Astrocyte (in vitro differentiated cells and primary cell): ENCODE measurements around the gene ABI2. TPM values are rescaled to one million over a fixed set of nuclear protein-coding genes. Genes with fewer than 3 reads are reported as not detected.

Experiments used
- DNase-seq: peaks from one replicate; pipeline ENCODE4 v3.0.0-alpha.2; 2010; ENCODE audit warnings: low read depth
- FAIRE-seq: peaks from 2 replicates; lab custom pipeline; 2011; peaks lifted over from hg19 to GRCh38; lab: Jason Lieb, UNC
- H2AFZ ChIP-seq: 2 replicates; pipeline ENCODE4 v1.6.0; 2012; ENCODE audit warnings: low read depth, low read length, inconsistent platforms
- H3K27ac ChIP-seq: 2 replicates; pipeline ENCODE4 v1.5.1; 2011; ENCODE audit warnings: low read depth, low read length, inconsistent platforms
- H3K27me3 ChIP-seq: 2 replicates; pipeline ENCODE4 v1.6.0; 2011; ENCODE audit warnings: low read length, inconsistent platforms; ENCODE audit not compliant: insufficient read depth
- H3K36me3 ChIP-seq: 2 replicates; pipeline ENCODE4 v1.5.1; 2011; ENCODE audit warnings: low read length, inconsistent platforms; ENCODE audit not compliant: insufficient read depth
- H3K4me1 ChIP-seq: 2 replicates; pipeline ENCODE4 v1.5.1; 2011; ENCODE audit warnings: low read length, inconsistent platforms; ENCODE audit not compliant: insufficient read depth
- H3K4me2 ChIP-seq: 2 replicates; pipeline ENCODE4 v1.6.0; 2012; ENCODE audit warnings: low read length, inconsistent platforms
- H3K4me3 ChIP-seq: 2 replicates; pipeline ENCODE4 v1.5.1; 2011; ENCODE audit warnings: low read depth, mild to moderate bottlenecking, low read length, inconsistent platforms; ENCODE audit not compliant: insufficient read depth
- H3K79me2 ChIP-seq: 2 replicates; pipeline ENCODE4 v1.6.0; 2012; ENCODE audit warnings: mild to moderate bottlenecking, low read length, inconsistent platforms; ENCODE audit not compliant: insufficient read depth
- H3K9ac ChIP-seq: 2 replicates; pipeline ENCODE4 v1.6.0; 2012; ENCODE audit warnings: mild to moderate bottlenecking, low read length, inconsistent platforms
- H3K9me3 ChIP-seq: 2 replicates; pipeline ENCODE4 v1.5.1; 2012; ENCODE audit warnings: low read depth, mild to moderate bottlenecking, low read length, inconsistent platforms; ENCODE audit not compliant: insufficient read depth
- H4K20me1 ChIP-seq: 2 replicates; pipeline ENCODE4 v1.6.0; 2012; ENCODE audit warnings: low read length, inconsistent platforms; ENCODE audit not compliant: insufficient read depth
- H3K27ac Mint-ChIP-seq: one replicate; pipeline ENCODE4 v1.8.0; 2021; ENCODE audit warnings: mild to moderate bottlenecking, mixed read lengths; ENCODE audit not compliant: unreplicated experiment
- H3K27me3 Mint-ChIP-seq: one replicate; pipeline ENCODE4 v1.8.0; 2021; ENCODE audit warnings: low read depth, mixed read lengths; ENCODE audit not compliant: unreplicated experiment
- H3K36me3 Mint-ChIP-seq: one replicate; pipeline ENCODE4 v1.8.0; 2021; ENCODE audit warnings: low read depth, mixed read lengths; ENCODE audit not compliant: unreplicated experiment
- H3K4me1 Mint-ChIP-seq: one replicate; pipeline ENCODE4 v1.8.0; 2021; ENCODE audit warnings: low read depth, mixed read lengths; ENCODE audit not compliant: unreplicated experiment
- H3K4me3 Mint-ChIP-seq: one replicate; pipeline ENCODE4 v1.8.0; 2021; ENCODE audit warnings: mild to moderate bottlenecking, moderate library complexity, mixed read lengths; ENCODE audit not compliant: unreplicated experiment
- H3K9me3 Mint-ChIP-seq: one replicate; pipeline ENCODE4 v1.8.0; 2021; ENCODE audit warnings: mild to moderate bottlenecking, mixed read lengths; ENCODE audit not compliant: unreplicated experiment
- CTCF ChIP-seq: IDR thresholded peaks from 2 replicates; pipeline ENCODE4 v1.5.1; 2011; ENCODE audit warnings: low read depth, mild to moderate bottlenecking, inconsistent platforms, low read length, moderate library complexity; ENCODE audit not compliant: insufficient read depth
- EZH2 ChIP-seq: IDR thresholded peaks from 2 replicates; pipeline ENCODE4 v1.6.1; 2012; ENCODE audit warnings: mild to moderate bottlenecking, low read length, inconsistent platforms; ENCODE audit not compliant: insufficient read depth
- total RNA-seq: library from RNA; stranded (reverse); gene quantifications from 2 replicates; pipeline ENCODE4 v1.2.1, GENCODE V29; 2021

ABI2 gene
- total RNA-seq, 1 donor from 2014 or later, result 56.0 TPM

GRCh38 chr2:203431391-203432185, 103.4 kb downstream of the ABI2 start:
- TF ChIP-seq EZH2 (no peak), CTCF (no peak)
- no peaks in the 10 kb centered on the region for H3K27me3 Mint-ChIP-seq

GRCh38 chr2:203432811-203433210, 104.6 kb downstream of the ABI2 start:
- TF ChIP-seq EZH2, result no peak
- TF ChIP-seq CTCF, result no peak
- Histone ChIP-seq H3K27me3 (no peaks in the 10 kb centered on the region), H3K9ac (no peak overlapping the region), H4K20me1 (peaks cover 15% of the 10 kb centered on the region), H2AFZ (no peak overlapping the region), H3K79me2 (peaks cover 24% of the 10 kb centered on the region), H3K27ac (no peak overlapping the region), H3K4me2 (no peak overlapping the region), H3K4me3 (no peak overlapping the region), H3K9me3 (no peaks in the 10 kb centered on the region), H3K36me3 (peaks cover 20% of the 10 kb centered on the region), H3K4me1 (no peaks in the 10 kb centered on the region)
- Mint-ChIP-seq H3K36me3 (peaks cover 2% of the 10 kb centered on the region), H3K4me1 (peaks cover 3% of the 10 kb centered on the region), H3K4me3 (no peak overlapping the region), H3K27ac (no peak overlapping the region), H3K27me3 (no peaks in the 10 kb centered on the region), H3K9me3 (no peaks in the 10 kb centered on the region)
- FAIRE-seq (no peak), DNase-seq (no peak)

More at GRCh38 chr2:203431391-203432185, 103.4 kb downstream of the ABI2 start:
- H3K9me3 ChIP-seq, result no peaks in the 10 kb centered on the region
- peaks cover 3% of the 10 kb centered on the region for H4K20me1 ChIP-seq
- H3K4me3 ChIP-seq, result no peak overlapping the region
- H2AFZ ChIP-seq, result no peak overlapping the region
- peaks cover 14% of the 10 kb centered on the region for H3K79me2 ChIP-seq
- no peak overlapping the region for H3K4me2 ChIP-seq
- H3K27me3 ChIP-seq, result no peaks in the 10 kb centered on the region
- DNase-seq (no peak), FAIRE-seq (no peak)
- peaks cover 4% of the 10 kb centered on the region for H3K36me3 Mint-ChIP-seq
- peaks cover 19% of the 10 kb centered on the region for H3K36me3 ChIP-seq
- no peaks in the 10 kb centered on the region for H3K4me1 Mint-ChIP-seq
- no peak overlapping the region for H3K4me3 Mint-ChIP-seq
- H3K4me1 ChIP-seq, result no peaks in the 10 kb centered on the region
- H3K27ac ChIP-seq, result no peak overlapping the region
- no peaks in the 10 kb centered on the region for H3K9me3 Mint-ChIP-seq
- no peak overlapping the region for H3K27ac Mint-ChIP-seq
- no peak overlapping the region for H3K9ac ChIP-seq

GRCh38 chr2:203436496-203436895, 108.3 kb downstream of the ABI2 start:
- TF ChIP-seq EZH2 (no peak), CTCF (no peak)
- no peak overlapping the region for H3K27ac Mint-ChIP-seq
- no peaks in the 10 kb centered on the region for H3K27me3 Mint-ChIP-seq
- Histone ChIP-seq H3K27me3 (no peaks in the 10 kb centered on the region), H3K4me1 (no peaks in the 10 kb centered on the region), H3K79me2 (peaks cover 45% of the 10 kb centered on the region), H3K9me3 (no peaks in the 10 kb centered on the region), H3K9ac (no peak overlapping the region), H3K27ac (no peak overlapping the region), H2AFZ (no peak overlapping the region), H3K4me3 (no peak overlapping the region), H4K20me1 (peaks cover 42% of the 10 kb centered on the region), H3K36me3 (peaks cover 27% of the 10 kb centered on the region), H3K4me2 (no peak overlapping the region)
- FAIRE-seq (no peak), DNase-seq (no peak)
- peaks cover 5% of the 10 kb centered on the region for H3K4me1 Mint-ChIP-seq
- no peak overlapping the region for H3K4me3 Mint-ChIP-seq
- no peaks in the 10 kb centered on the region for H3K9me3 Mint-ChIP-seq
- H3K36me3 Mint-ChIP-seq, result peaks cover 8% of the 10 kb centered on the region
